HG02981 (cell line): ENCODE measurements around the gene DKK1.

Experiments
- ATAC-seq: cut with Tn5 transposase; IDR thresholded peaks from one replicate; pipeline ENCODE4 v1.9.1; 2021; ENCODE audit warnings: mild to moderate bottlenecking, moderate library complexity; ENCODE audit not compliant: unreplicated experiment

DKK1 gene

GRCh38 chr10:52316500-52316899, 2.4 kb downstream of the DKK1 start:
- ATAC-seq, result no peak

GRCh38 chr10:52318136-52318701, 4.1 kb downstream of the DKK1 start:
- ATAC-seq, result no peak

GRCh38 chr10:52318822-52319464, 4.9 kb downstream of the DKK1 start:
- ATAC-seq, result no peak

GRCh38 chr10:52319926-52320325, 5.8 kb downstream of the DKK1 start:
- no peak for ATAC-seq

- ATAC-seq, result no peak
Measured at GRCh38 chr10:52322323-52322722, 8.2 kb downstream of the DKK1 start.

GRCh38 chr10:52322936-52323335, 8.9 kb downstream of the DKK1 start:
- ATAC-seq, result no peak

GRCh38 chr10:52326382-52326781, 12.3 kb downstream of the DKK1 start:
- no peak for ATAC-seq

- ATAC-seq, result no peak
Measured at GRCh38 chr10:52331638-52332364, 17.7 kb downstream of the DKK1 start.

- no peak for ATAC-seq
Measured at GRCh38 chr10:52332815-52333214, 18.7 kb downstream of the DKK1 start.

GRCh38 chr10:52334595-52334994, 20.5 kb downstream of the DKK1 start:
- no peak for ATAC-seq

GRCh38 chr10:52335665-52336064, 21.6 kb downstream of the DKK1 start:
- no peak for ATAC-seq

GRCh38 chr10:52337225-52337624, 23.1 kb downstream of the DKK1 start:
- no peak for ATAC-seq

- ATAC-seq, result no peak
Measured at GRCh38 chr10:52343439-52343838, 29.4 kb downstream of the DKK1 start.

- no peak for ATAC-seq
Measured at GRCh38 chr10:52346394-52347326, 32.6 kb downstream of the DKK1 start.

GRCh38 chr10:52347327-52347667, 33.2 kb downstream of the DKK1 start:
- no peak for ATAC-seq

- no peak for ATAC-seq
Measured at GRCh38 chr10:52348037-52348564, 34.0 kb downstream of the DKK1 start.

GRCh38 chr10:52351914-52352330, 37.8 kb downstream of the DKK1 start:
- ATAC-seq, result no peak

- no peak for ATAC-seq
Measured at GRCh38 chr10:52353205-52353604, 39.1 kb downstream of the DKK1 start.

- ATAC-seq, result no peak
Measured at GRCh38 chr10:52353960-52354394, 39.9 kb downstream of the DKK1 start.

GRCh38 chr10:52357971-52358370, 43.9 kb downstream of the DKK1 start:
- no peak for ATAC-seq

GRCh38 chr10:52359441-52359840, 45.4 kb downstream of the DKK1 start:
- ATAC-seq, result no peak
